Osteocyte (in vitro differentiated cells): ENCODE results near the gene NFIA. TPM values are rescaled to one million over a fixed set of nuclear protein-coding genes. Genes with fewer than 3 reads are reported as not detected.

Experiments
- DNase-seq: peaks from one replicate; pipeline ENCODE4 v3.0.0; 2021; ENCODE audit warnings: mixed read lengths; ENCODE audit not compliant: unreplicated experiment; ENCODE audit errors: extremely low spot score
- H3K27ac Mint-ChIP-seq: one replicate; pipeline ENCODE4 v1.8.0; 2021; ENCODE audit warnings: mild to moderate bottlenecking, mixed read lengths; ENCODE audit not compliant: unreplicated experiment
- H3K27me3 Mint-ChIP-seq: one replicate; pipeline ENCODE4 v1.8.0; 2021; ENCODE audit warnings: mixed read lengths; ENCODE audit not compliant: unreplicated experiment
- H3K36me3 Mint-ChIP-seq: one replicate; pipeline ENCODE4 v1.8.0; 2021; ENCODE audit warnings: mixed read lengths; ENCODE audit not compliant: unreplicated experiment
- H3K4me1 Mint-ChIP-seq: one replicate; pipeline ENCODE4 v1.8.0; 2021; ENCODE audit warnings: mixed read lengths; ENCODE audit not compliant: unreplicated experiment
- H3K4me3 Mint-ChIP-seq: one replicate; pipeline ENCODE4 v1.8.0; 2021; ENCODE audit warnings: mild to moderate bottlenecking, moderate library complexity, mixed read lengths; ENCODE audit not compliant: unreplicated experiment
- H3K9me3 Mint-ChIP-seq: one replicate; pipeline ENCODE4 v1.8.0; 2021; ENCODE audit warnings: mixed read lengths; ENCODE audit not compliant: unreplicated experiment
- CTCF ChIP-seq: fragments of 200-600 bp; sonication (generic); IDR thresholded peaks from 2 replicates; pipeline ENCODE4 v1.5.0; 2021; ENCODE audit warnings: antibody characterized with exemption, mild to moderate bottlenecking, moderate library complexity
- total RNA-seq: library from RNA; stranded (reverse); gene quantifications from 2 replicates; pipeline ENCODE4 v1.2.1, GENCODE V29; 2021

NFIA gene
- total RNA-seq, 1 donor from 2014 or later, result 46.7 TPM

DNA sequence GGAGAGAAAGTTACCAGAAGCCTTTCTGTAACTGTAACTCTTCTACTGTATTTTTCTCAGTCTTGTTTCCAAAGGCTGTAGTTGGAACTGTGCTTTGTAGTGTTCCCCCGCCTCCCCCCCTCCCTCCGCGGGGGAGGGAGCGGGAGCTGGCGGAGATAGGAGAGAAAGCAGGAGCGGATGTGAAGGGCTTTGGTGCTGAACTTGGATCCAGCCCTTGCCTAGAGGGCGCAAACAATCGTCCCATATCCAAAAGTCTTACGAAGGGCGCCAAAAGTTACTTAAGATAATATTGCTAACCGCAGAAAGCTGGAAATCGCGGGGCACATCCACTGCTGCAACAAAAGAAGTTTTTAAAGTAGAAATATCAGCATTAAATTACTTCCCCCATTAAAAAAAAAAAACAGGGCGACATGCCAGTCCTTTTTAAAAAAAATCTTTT lies 2.4 kb upstream of the NFIA start:
- H3K27ac Mint-ChIP-seq, result peak overlapping the region; percentile 96
- no peaks in the 10 kb centered on the region for H3K36me3 Mint-ChIP-seq
- no peak for DNase-seq
- no peaks in the 10 kb centered on the region for H3K27me3 Mint-ChIP-seq
- H3K4me1 Mint-ChIP-seq, result peaks cover 58% of the 10 kb centered on the region
- no peaks in the 10 kb centered on the region for H3K9me3 Mint-ChIP-seq
- TF ChIP-seq CTCF, result peak; percentile 39
- peak overlapping the region; percentile 79 for H3K4me3 Mint-ChIP-seq

GRCh38 chr1:61080413-61081143 lies 1.8 kb upstream of the NFIA start:
- peak overlapping the region; percentile 96 for H3K27ac Mint-ChIP-seq
- no peaks in the 10 kb centered on the region for H3K9me3 Mint-ChIP-seq
- H3K4me1 Mint-ChIP-seq, result peaks cover 63% of the 10 kb centered on the region
- TF ChIP-seq CTCF, result no peak
- H3K36me3 Mint-ChIP-seq, result no peaks in the 10 kb centered on the region
- H3K27me3 Mint-ChIP-seq, result no peaks in the 10 kb centered on the region
- DNase-seq, result no peak
- H3K4me3 Mint-ChIP-seq, result peak overlapping the region; percentile 79

GRCh38 chr1:61081144-61081685 lies 1.1 kb upstream of the NFIA start:
- peak overlapping the region; percentile 79 for H3K4me3 Mint-ChIP-seq
- H3K9me3 Mint-ChIP-seq, result no peaks in the 10 kb centered on the region
- H3K36me3 Mint-ChIP-seq, result no peaks in the 10 kb centered on the region
- peak overlapping the region; percentile 96 for H3K27ac Mint-ChIP-seq
- H3K4me1 Mint-ChIP-seq, result peaks cover 63% of the 10 kb centered on the region
- TF ChIP-seq CTCF, result no peak
- H3K27me3 Mint-ChIP-seq, result no peaks in the 10 kb centered on the region
- no peak for DNase-seq

DNA sequence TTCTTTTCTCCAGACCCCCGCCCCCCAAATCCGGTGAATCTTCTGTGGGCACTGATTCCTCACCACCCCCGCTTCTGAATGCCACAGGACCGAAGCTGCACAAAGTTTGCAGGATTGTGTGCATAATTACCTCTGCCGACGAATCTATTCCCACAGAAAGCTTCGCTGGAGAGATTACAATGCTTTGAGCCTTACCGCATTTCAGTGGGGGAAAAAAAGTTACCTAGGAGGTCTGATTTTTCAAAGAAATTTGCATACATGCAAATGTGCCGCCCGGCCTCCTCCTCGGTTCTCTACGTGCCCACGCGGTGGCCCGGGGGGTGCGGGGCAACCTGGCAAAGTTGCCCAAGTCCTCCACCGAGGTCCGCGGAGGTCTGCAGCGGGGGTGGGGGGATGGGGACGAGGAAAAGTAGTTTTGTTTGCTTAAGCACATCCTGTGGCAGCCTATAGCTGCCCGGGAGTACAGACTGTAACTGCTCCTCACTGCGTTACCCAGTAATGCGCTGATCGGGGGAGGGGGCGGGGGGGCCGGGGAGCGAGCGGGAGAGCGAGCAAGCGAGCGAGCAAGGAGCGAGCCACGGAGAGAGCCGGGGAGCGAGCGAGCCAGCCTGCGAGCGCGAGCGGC lies 563 bp upstream of the NFIA start:
- Mint-ChIP-seq H3K4me1 (peaks cover 61% of the 10 kb centered on the region), H3K27ac (peak overlapping the region; percentile 96), H3K4me3 (peak overlapping the region; percentile 79), H3K36me3 (no peaks in the 10 kb centered on the region), H3K9me3 (no peaks in the 10 kb centered on the region), H3K27me3 (no peaks in the 10 kb centered on the region)
- no peak for TF ChIP-seq CTCF
- DNase-seq, result no peak
